HFF-Myc (cell line): ENCODE measurements around the gene POP5.

Experiments used
- DNase-seq: peaks from one replicate; pipeline ENCODE4 v3.0.0-alpha.2; 2011; ENCODE audit warnings: low read depth; ENCODE audit errors: extremely low read depth
- H3K4me3 ChIP-seq: replicated peaks from 2 replicates; pipeline ENCODE4 v1.5.1; 2011; ENCODE audit warnings: low read depth, mild to moderate bottlenecking, control low read depth, low read length
- CTCF ChIP-seq: IDR thresholded peaks from 2 replicates; pipeline ENCODE4 v1.5.1; 2012; ENCODE audit warnings: mild to moderate bottlenecking, low read depth, low read length, control low read depth; ENCODE audit errors: missing control alignments

POP5 gene

GRCh38 chr12:120529641-120530417, 51.4 kb downstream of the POP5 start:
- peak overlapping the region; percentile 93 for H3K4me3 ChIP-seq
- TF ChIP-seq CTCF = no peak
- DNase-seq = no peak

GRCh38 chr12:120528861-120529525, 52.2 kb downstream of the POP5 start, which contains the start of gene COQ5:
Gene COQ5, minus strand, starts transcription at chr12:120529158. Its CDS starts 17 bp downstream, at chr12:120529141.
- DNase-seq = no peak
- peak within 1 kb of the TSS; percentile 93 for H3K4me3 ChIP-seq
- TF ChIP-seq CTCF = no peak
